ENCODE measurements around the gene SCD5. TPM values are rescaled to one million over a fixed set of nuclear protein-coding genes. Genes with fewer than 3 reads are reported as not detected.

Gene SCD5
- total RNA-seq (1 to 10 TPM; 1.4 to 6.8 (median 3.0) TPM), polyA plus RNA-seq (1 to 10 TPM; 2.4 to 2.5 TPM)
- long read RNA-seq, donor 1, partial matches to known transcripts: 0 of 2 reads
- long read RNA-seq, donor 1, other reads (novel, unspliced or antisense): 1 of 2 reads
- long read RNA-seq, donor 2, transcript SCD5-202 (5 exons, 3,101 nt): major isoform, 6 of 6 reads
- long read RNA-seq, donor 2, partial matches to known transcripts: 0 of 6 reads
- long read RNA-seq, donor 2, other reads (novel, unspliced or antisense): 0 of 6 reads
- long read RNA-seq, donor 3: 0 reads

- intact Hi-C loops (cut with DNase I): no loop called here
- H3K27me3 ChIP-seq: peaks cover 0 to 25% (median 0%) of the 10 kb centered on the region in 9 donors
- peak; percentile 52 to 77 (median 66) for DNase-seq
- peak; percentile 48 to 93 (median 91) for ATAC-seq
- peak within 1 kb of the TSS; percentile 48 to 86 (median 74) for H3K4me3 ChIP-seq
- TF ChIP-seq CTCF (IDR thresholded peaks at IDR 0.05) (no peak), POLR2A (IDR thresholded peaks at IDR 0.05) (no peak)
- no peaks in the 10 kb centered on the region for H3K36me3 ChIP-seq
- peak within 1 kb of the TSS in 6 of 12 donors; percentile 31 to 76 (median 56) for H3K27ac ChIP-seq
- H3K4me1 ChIP-seq: peaks cover 0 to 26% (median 10%) of the 10 kb centered on the region in 12 donors
- no peaks in the 10 kb centered on the region for H3K9me3 ChIP-seq
- WGBS, 4 donors: 0 to 1% (median 1%) methylated on average over 27 to 94 of the region's 94 CpGs
Measured at GRCh38 chr4:82798168-82799005, at the start of gene SCD5. Gene SCD5, minus strand, starts transcription at chr4:82798796. Its CDS starts 259 bp downstream, at chr4:82798537.

- Histone ChIP-seq H3K4me3 (no peak overlapping the region), H3K36me3 (peaks cover 0 to 100% (median 98%) of the 10 kb centered on the region in 9 donors), H3K9me3 (no peaks in the 10 kb centered on the region), H3K27me3 (no peaks in the 10 kb centered on the region), H3K4me1 (peaks cover 0 to 3% (median 0%) of the 10 kb centered on the region in 12 donors), H3K27ac (no peak overlapping the region)
- ATAC-seq: no peak
- DNase-seq: no peak
- intact Hi-C loops (cut with DNase I): loop anchor here in 1 of 10 donors (2.0 kb wide), 1 partner anchor 22 kb away; no protein-coding TSS in a partner anchor
- TF ChIP-seq POLR2A (IDR thresholded peaks at IDR 0.05) (no peak), CTCF (IDR thresholded peaks at IDR 0.05) (peak in 1 of 12 donors; percentile 14)
Measured at GRCh38 chr4:82842593-82842992, 44.0 kb upstream of the SCD5 start.

- Histone ChIP-seq H3K27ac (no peak overlapping the region), H3K9me3 (no peaks in the 10 kb centered on the region), H3K4me1 (peaks cover 0 to 5% (median 0%) of the 10 kb centered on the region in 12 donors), H3K4me3 (no peak overlapping the region), H3K36me3 (peaks cover 0 to 99% (median 96%) of the 10 kb centered on the region in 9 donors), H3K27me3 (no peaks in the 10 kb centered on the region)
- ATAC-seq (no peak), DNase-seq (no peak)
- intact Hi-C loops (cut with DNase I): no loop called here
- TF ChIP-seq POLR2A (IDR thresholded peaks at IDR 0.05) (no peak), CTCF (IDR thresholded peaks at IDR 0.05) (no peak)
- 65 to 84% (median 78%) methylated on average over 1 of the region's 1 CpG for WGBS, 4 donors
Measured at GRCh38 chr4:82839624-82840023, 41.0 kb upstream of the SCD5 start.
